Skin of body (tissue), 2 donors: ENCODE data around the gene TNFSF9. TPM values are rescaled to one million over a fixed set of nuclear protein-coding genes. Genes with fewer than 3 reads are reported as not detected.

Experiments
- DNase-seq: peaks from one replicate; lab custom pipeline; 2025; lab: John Stamatoyannopoulos, UW
- total RNA-seq: library from RNA; depleted of rRNA; stranded (reverse); fragments of >200 nt; gene quantifications from one replicate; pipeline ENCODE4 v1.2.3, GENCODE V29; 2014

The TNFSF9 gene, protein sequence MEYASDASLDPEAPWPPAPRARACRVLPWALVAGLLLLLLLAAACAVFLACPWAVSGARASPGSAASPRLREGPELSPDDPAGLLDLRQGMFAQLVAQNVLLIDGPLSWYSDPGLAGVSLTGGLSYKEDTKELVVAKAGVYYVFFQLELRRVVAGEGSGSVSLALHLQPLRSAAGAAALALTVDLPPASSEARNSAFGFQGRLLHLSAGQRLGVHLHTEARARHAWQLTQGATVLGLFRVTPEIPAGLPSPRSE
- 0.69 TPM for total RNA-seq

GRCh38 chr19:6530386-6531162 lies at the start of gene TNFSF9:
TNFSF9 (plus strand) TSS chr19:6531026; CDS start chr19:6531037, 11 bp downstream.
- peak; percentile 82 for DNase-seq

- no peak for DNase-seq
Measured at GRCh38 chr19:6481541-6482342, 49.1 kb upstream of the TNFSF9 start, which contains the start of gene DENND1C. DENND1C (minus strand) TSS chr19:6481787; CDS start chr19:6481695, 92 bp downstream.

GRCh38 chr19:6482343-6482686 lies 48.5 kb upstream of the TNFSF9 start:
- DNase-seq = no peak

DNA sequence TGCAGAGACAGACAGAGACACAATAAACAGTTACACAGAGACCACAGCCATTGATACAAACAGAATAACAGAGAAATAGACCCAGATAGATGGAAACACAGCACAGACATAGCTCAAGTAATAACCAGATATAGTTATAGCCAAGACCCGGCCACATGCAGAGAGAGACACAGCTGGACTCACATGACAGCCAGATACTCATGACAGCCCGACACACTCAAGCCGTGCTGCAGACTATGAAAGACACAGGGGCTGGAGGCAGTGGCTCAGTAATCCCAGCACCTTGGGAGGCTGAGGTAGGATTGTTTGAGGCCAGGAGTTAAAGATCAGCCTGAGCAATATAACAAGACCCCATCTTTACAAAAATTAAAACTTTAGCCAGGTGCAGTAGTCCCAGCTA lies 47.6 kb upstream of the TNFSF9 start:
- no peak for DNase-seq

DNA sequence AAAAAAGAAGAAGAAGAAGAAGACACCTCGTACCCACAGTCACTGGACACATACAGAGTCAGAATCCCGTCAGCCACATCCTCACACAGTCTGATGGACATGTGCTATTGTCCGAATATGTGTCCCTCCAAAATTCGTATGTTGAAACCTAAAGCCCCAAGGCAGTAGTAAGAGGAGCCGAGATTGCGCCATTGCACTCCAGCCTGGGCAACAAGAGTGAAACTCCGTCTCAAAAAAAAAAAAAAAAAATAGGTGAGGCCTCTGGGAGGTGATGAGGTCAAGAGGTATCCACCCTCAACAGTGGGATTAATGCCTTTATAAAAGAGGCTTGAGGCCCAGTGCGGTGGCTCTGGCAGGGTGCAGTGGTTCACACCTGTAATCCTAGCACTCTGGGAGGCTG lies 46.6 kb upstream of the TNFSF9 start:
- DNase-seq = no peak

DNA sequence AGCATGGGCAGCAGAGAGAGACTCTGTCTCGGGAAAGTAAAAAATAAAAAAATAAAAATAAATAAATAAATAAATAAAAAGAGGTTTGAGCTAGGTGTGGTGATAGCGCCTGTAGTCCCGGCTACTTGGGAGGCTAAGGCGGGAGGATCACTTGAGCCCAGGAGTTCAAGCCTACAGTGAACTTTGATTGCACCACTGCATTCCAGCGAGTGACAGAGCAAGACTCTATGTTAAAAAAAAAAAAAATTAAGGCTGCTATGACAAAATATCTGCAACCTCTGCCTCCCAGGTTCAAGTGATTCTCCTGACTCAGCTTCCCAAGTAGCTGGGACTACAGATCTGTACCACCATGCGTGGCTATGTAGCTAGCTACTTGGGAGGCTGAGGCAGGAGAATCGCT lies 46.0 kb upstream of the TNFSF9 start:
- no peak for DNase-seq

DNA sequence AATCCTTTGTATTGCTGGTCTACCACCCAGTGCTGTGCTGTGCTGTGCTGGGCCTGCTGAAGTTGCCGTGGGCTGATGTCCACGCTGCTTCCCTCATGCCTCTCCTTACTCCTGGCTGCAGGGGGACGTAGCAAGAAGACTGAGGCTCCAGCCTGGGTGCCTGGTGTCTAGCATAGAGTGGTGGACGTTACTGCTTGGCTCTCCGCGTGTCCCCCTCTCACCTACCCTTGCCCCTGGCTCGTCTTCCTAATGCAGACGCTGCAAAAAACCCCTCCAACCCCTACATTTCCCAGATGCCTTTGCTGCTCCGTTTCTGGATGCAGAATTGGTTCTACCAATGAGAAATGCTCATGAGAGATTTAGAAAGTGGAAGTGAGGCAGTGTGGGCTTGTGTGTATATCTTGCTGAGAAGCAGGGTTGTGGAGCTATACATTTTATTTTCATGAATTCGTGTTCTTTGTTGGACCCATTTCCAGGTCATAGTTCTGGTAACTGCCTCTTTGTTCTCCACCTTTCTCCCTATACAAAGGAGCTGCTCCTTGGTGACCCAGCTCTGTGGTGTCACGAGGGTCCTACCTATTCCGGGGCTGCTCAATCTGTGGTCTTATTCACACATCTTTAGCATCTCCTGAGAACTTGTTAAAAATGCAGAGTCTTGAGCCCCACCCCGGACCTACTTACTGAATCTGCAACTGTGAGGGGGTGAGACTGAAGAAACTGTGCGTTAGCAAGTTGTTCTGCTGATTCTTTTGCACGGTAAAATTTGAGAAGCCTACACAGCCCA lies 41.4 kb upstream of the TNFSF9 start:
- DNase-seq = no peak

- DNase-seq = no peak
Measured at GRCh38 chr19:6490134-6490533, 40.7 kb upstream of the TNFSF9 start.

DNA sequence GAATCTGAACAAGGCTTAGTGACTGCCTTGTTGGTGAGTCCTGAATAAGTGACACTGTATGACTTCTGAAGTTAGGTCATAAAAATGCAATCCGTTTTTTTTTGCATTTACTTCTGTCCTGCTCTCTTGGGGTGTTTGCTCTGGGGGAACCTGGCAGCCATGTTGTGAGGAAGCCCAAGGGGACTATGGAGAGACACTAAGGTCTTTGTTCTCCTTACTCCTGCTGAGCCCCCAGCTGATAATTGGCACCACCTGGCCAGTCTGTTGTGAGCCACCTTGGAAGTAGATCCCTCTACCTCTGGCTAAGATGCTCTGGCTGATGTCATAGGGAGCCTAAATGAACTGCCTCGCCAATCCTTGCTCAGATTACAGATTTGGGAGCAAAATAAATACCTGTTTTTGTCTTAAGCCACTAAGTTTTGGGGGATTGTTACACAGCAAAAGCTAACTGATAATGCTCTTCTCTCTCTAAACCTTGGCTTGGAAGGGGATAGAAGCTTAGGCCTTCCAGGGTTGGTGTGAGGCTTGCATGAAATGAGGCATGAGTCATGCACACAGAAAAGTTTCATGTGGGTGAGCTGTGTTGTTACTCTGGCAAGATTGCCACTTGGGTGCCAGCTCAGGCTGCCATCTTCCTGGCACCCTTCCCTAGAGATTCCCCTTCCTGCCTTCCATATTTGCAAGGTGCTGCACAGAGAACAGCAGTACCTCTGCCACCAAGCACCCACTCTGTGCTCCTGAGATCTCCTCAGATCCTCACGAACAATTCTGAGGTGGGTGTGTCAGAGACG lies 38.8 kb upstream of the TNFSF9 start:
- DNase-seq = no peak

GRCh38 chr19:6494438-6495036 lies 36.3 kb upstream of the TNFSF9 start:
- no peak for DNase-seq

DNA sequence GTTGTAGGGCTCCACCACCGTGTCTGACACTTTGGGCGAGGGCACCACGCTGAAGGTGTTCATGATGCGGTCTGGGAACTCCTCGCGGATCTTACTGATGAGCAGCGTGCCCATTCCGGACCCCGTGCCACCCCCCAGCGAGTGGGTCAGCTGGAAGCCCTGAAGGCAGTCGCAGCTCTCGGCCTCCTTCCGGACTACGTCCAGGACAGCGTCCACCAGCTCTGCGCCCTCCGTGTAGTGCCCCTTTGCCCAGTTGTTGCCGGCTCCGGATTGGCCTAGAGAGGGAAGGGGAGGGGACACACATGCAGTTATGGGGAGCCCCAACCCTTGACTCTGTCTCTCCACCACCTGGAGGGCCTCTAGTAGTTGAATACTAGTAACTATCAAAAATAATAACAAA lies 34.9 kb upstream of the TNFSF9 start:
- DNase-seq = no peak

DNA sequence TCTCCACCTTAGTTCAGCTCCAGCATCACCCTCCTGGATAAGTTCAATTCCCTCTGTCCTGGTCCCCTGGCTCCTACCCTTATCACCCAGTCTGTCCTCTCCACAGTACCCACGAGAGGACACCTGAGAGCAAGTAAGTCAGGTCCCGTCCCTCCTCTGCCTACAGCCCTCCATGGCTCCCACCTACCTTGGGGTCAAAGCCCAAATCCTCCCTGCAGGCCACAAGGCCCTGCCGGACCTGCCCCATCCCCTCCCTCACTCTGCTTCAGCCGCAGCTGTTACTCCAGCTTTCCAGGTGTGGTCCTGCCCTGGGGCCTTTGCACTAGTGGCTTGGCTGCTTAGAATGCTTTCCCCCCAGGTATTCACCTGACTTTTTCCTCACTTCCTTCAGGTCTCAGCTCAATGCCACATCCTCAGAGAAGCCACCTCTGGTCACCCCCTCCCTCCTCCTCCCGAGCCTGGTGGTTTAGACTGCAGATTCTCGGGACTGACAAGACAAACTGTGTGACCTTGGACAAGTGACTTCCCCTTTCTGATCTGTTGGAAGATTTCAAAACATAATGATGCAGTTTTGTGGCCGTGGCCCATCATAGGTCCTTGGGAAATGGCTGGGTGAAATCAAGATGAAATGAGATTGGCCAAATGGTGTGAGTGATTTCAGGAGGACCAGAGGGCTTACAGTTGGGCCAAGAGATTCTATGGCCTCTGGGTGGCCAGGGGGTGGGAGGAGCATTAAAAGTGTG lies 32.4 kb upstream of the TNFSF9 start:
- DNase-seq = no peak

DNA sequence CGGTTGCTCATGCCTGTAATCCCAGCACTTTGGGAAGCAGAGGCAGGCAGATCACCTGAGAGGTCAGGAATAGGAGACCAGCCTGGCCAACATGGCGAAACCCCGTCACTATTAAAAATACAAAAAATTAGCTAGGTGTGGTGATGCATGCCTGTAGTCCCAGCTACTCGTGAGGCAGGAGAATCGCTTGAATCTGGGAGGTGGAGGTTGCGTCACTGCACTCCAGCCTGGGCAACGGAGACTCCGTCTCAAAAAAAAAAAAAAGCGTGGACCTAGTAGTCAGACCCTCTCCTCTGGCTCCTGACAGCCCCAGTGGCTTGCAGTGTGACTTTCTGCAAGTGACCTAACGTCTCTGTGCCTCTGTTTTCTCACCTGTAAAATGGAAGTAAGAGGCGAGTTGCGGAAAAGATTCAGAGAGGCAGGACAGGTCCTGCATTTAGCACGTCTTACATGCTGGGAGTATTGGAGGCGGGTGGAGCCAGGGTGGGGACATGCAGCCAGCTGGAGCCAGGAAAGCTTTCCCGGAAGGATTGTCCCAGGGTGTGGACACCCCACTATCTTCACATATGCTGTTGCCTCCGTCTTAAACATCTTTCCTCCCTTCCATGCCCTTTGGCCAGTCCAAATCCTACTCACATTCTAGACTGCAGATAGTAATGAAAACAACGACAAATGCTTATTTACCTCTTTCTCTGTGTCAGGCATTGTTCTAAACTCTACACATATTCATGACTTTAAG lies 31.6 kb upstream of the TNFSF9 start:
- no peak for DNase-seq

- DNase-seq = no peak
Measured at GRCh38 chr19:6500837-6501739, 29.7 kb upstream of the TNFSF9 start.

DNA sequence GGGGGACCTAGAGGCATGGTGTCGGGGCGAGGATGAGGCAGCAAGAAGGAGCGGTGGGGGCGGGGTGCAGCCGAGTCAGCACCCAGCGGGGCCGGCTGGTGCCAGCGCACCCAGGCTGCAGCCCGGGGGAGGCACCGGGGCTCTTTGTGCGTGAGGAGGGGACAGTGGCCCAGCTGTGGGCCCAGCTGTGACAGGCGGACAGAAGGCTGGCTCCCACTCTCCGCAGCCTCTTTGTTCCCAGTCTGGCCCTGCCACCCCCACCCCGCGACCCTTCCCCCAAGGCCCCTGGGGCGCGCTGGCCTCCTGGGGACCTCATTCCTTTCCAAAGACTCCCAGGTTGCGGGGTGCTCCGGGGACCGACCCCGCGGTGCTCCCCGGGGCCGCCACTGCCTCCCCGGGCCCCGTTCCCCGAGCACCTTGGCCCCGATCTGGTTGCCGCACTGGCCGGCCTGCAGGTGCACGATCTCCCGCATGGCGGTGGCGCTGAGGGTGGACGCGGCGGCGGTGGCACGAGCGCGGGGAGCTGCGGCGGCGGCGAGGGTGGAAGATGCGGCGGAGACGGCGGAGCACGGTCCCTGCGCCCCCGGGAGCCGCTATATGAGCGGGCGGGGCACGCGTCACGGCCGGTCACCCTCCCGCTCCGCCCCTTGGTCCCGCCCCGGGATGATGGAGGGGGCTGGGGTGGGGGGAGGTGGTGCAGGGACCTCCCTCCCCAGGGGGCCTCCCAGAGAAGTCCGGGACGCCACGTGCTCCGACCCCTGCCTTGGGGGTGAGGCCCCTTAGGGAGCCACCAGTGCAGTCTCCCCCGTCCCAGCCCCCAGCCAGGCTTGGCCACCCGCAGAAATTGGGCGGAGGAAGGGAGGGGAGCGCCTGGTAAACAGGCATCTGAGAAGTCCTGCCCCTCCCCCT lies 28.8 kb upstream of the TNFSF9 start, which contains the start of gene TUBB4A:
TSS of gene TUBB4A (minus strand) at position 570 of the 909 bp plus-strand sequence. CDS start at position 473, 97 bp downstream.
- DNase-seq = no peak

GRCh38 chr19:6503407-6504201 lies 27.2 kb upstream of the TNFSF9 start:
- DNase-seq = no peak
